Ovary (tissue), 9 donors: Measurements from ENCODE around the gene FAM13A. TPM values are rescaled to one million over a fixed set of nuclear protein-coding genes. Genes with fewer than 3 reads are reported as not detected.

Source experiments
- polyA plus RNA-seq, 2 donors: library from polyadenylated mRNA; stranded (reverse); fragments of 200-250 nt in 1 of 2; fragments of 350-450 nt in 1 of 2; fragmentation: Illumina TruSeq in 1 of 2; extraction: RNeasy Lipid Tissue Mini Kit (QIAGEN cat#74804) in 1 of 2; gene quantifications; one replicate each; pipeline ENCODE4 v1.2.3, GENCODE V29; 2013 to 2014
- small RNA-seq: library from RNA; depleted of rRNA; stranded (forward); fragments of <200 nt; gene quantifications from one replicate; pipeline ENCODE3, GENCODE V24; 2016
- total RNA-seq, 7 donors: library from RNA; depleted of rRNA in 2 of 7; stranded (reverse); fragments of >200 nt in 2 of 7; fragmentation: NEBNext Ultra II Directional in 3 of 7; extraction: Animal tissue kit (Norgen Biotek cat#: 25700) in 3 of 7; gene quantifications; one replicate each; pipeline versions ENCODE4 v1.1.0 to v1.2.4, GENCODE V29; 2016 to 2023
- donor health status: DM: no; HTN: no; CAD: no; lungs with moderate emphysema.
- donor health status: DM: no; HTN: no; CAD: no.
- donor health status: Bipolar disorder and iron deficiency.
- donor health status: DM: yes; HTN: yes; CAD: no.
- donor health status: DM: no; HTN: no; CAD: no.
- donor health status: DM: yes; HTN: yes; CAD: no.

FAM13A gene
- total and polyA plus RNA-seq, 9 donors: 16.7 to 51.8 (median 38.0) TPM

Small RNA genes lying within 50 kb of the gene (small RNA-seq; reads per million reads assigned to genes)
- not detected for gene RF02115
- not detected for gene RNU6-33P

Other genes starting within 250 kb of the FAM13A start
- gene TIGD2, start 54.3 kb upstream of the FAM13A start, total RNA-seq: 1 to 10 TPM; 1.5 to 4.0 (median 2.4) TPM
- 1 to 10 TPM; 1.8 to 4.0 TPM for gene TIGD2, start 54.3 kb upstream of the FAM13A start, polyA plus RNA-seq